SK-N-MC (cell line): Measurements from ENCODE around the gene COX4I2.

Experiments
- DNase-seq: peaks from one replicate; pipeline ENCODE4 v3.0.0-alpha.2; 2011; ENCODE audit warnings: low read depth, low spot score
- H3K27ac ChIP-seq: fragments of 200-600 bp; sonication (generic); 2 replicates; pipeline ENCODE4 v1.5.1; 2016; ENCODE audit warnings: mixed run types
- H3K36me3 ChIP-seq: fragments of 200-600 bp; sonication (generic); 2 replicates; pipeline ENCODE4 v1.6.1; 2017; ENCODE audit warnings: antibody characterized with exemption, low read length, mixed read lengths; ENCODE audit not compliant: insufficient read depth
- H3K4me3 ChIP-seq: fragments of 200-600 bp; sonication (generic); 2 replicates; pipeline ENCODE4 v1.5.1; 2016
- H3K9ac ChIP-seq: fragments of 200-600 bp; sonication (generic); 2 replicates; pipeline ENCODE4 v1.8.0; 2017; ENCODE audit warnings: mixed run types, mixed read lengths; ENCODE audit not compliant: insufficient read length
- H3K9me3 ChIP-seq: fragments of 200-600 bp; sonication (generic); 2 replicates; pipeline ENCODE4 v1.6.1; 2017; ENCODE audit warnings: low read depth, mild to moderate bottlenecking, antibody characterized with exemption, low read length, moderate library complexity, mixed read lengths
- EZH2 ChIP-seq: fragments of 200-600 bp; sonication (generic); IDR thresholded peaks from one replicate; pipeline ENCODE4 v1.6.1; 2017; ENCODE audit warnings: antibody characterized with exemption
- FOXP2 ChIP-seq: optimal IDR thresholded peaks from 2 replicates; pipeline ENCODE3; 2011; ENCODE audit warnings: mild to moderate bottlenecking, moderate library complexity; ENCODE audit not compliant: insufficient read depth; ENCODE audit errors: extremely low read length, control extremely low read depth
- POLR2AphosphoS5 ChIP-seq: IDR thresholded peaks from 2 replicates; pipeline ENCODE4 v1.6.1; 2012; ENCODE audit warnings: mild to moderate bottlenecking, low read depth, low read length, borderline replicate concordance

COX4I2 gene

GRCh38 chr20:31670371-31671228, 32.9 kb downstream of the COX4I2 start:
- H3K36me3 ChIP-seq: no peaks in the 10 kb centered on the region; the same call in 1 of the 2 replicates
- H3K9me3 ChIP-seq: no peaks in the 10 kb centered on the region
- no peak overlapping the region for H3K9ac ChIP-seq
- TF ChIP-seq FOXP2 (no peak), EZH2 (no peak), POLR2AphosphoS5 (no peak)
- H3K4me3 ChIP-seq: no peak overlapping the region
- H3K27ac ChIP-seq: no peak overlapping the region
- no peak for DNase-seq

- no peak overlapping the region for H3K4me3 ChIP-seq
- no peak overlapping the region for H3K9ac ChIP-seq
- no peak for DNase-seq
- no peaks in the 10 kb centered on the region for H3K36me3 ChIP-seq
- H3K9me3 ChIP-seq: no peaks in the 10 kb centered on the region
- TF ChIP-seq EZH2: no peak
- TF ChIP-seq FOXP2: no peak
- no peak for TF ChIP-seq POLR2AphosphoS5
- no peak overlapping the region for H3K27ac ChIP-seq
Measured at GRCh38 chr20:31671324-31671723, 33.6 kb downstream of the COX4I2 start.

GRCh38 chr20:31673435-31673834, 35.7 kb downstream of the COX4I2 start:
- no peak overlapping the region for H3K27ac ChIP-seq
- no peak for TF ChIP-seq FOXP2
- no peak for TF ChIP-seq POLR2AphosphoS5
- TF ChIP-seq EZH2: no peak
- H3K36me3 ChIP-seq: no peaks in the 10 kb centered on the region
- no peak for DNase-seq
- H3K9me3 ChIP-seq: no peaks in the 10 kb centered on the region
- no peak overlapping the region for H3K9ac ChIP-seq
- no peak overlapping the region for H3K4me3 ChIP-seq

GRCh38 chr20:31673943-31674463, 36.3 kb downstream of the COX4I2 start:
- Histone ChIP-seq H3K27ac (no peak overlapping the region; the same call in 1 of the 2 replicates), H3K4me3 (no peak overlapping the region), H3K9ac (no peak overlapping the region), H3K9me3 (no peaks in the 10 kb centered on the region), H3K36me3 (no peaks in the 10 kb centered on the region)
- TF ChIP-seq FOXP2 (no peak), POLR2AphosphoS5 (no peak), EZH2 (no peak)
- no peak for DNase-seq

- H3K36me3 ChIP-seq: no peaks in the 10 kb centered on the region
Measured at GRCh38 chr20:31674895-31675827, 37.4 kb downstream of the COX4I2 start.

GRCh38 chr20:31675828-31676608, 38.3 kb downstream of the COX4I2 start:
- H3K27ac ChIP-seq: no peak overlapping the region
- TF ChIP-seq EZH2: no peak
- no peak for TF ChIP-seq POLR2AphosphoS5
- TF ChIP-seq FOXP2: no peak
- no peaks in the 10 kb centered on the region for H3K9me3 ChIP-seq
- peak overlapping the region; percentile 73 for H3K4me3 ChIP-seq
- H3K36me3 ChIP-seq: no peaks in the 10 kb centered on the region
- no peak overlapping the region for H3K9ac ChIP-seq
- no peak for DNase-seq

More at GRCh38 chr20:31674895-31675827, 37.4 kb downstream of the COX4I2 start:
- TF ChIP-seq POLR2AphosphoS5: no peak
- TF ChIP-seq FOXP2: no peak
- TF ChIP-seq EZH2: no peak
- H3K9me3 ChIP-seq: no peaks in the 10 kb centered on the region
- peak overlapping the region; percentile 85 for H3K27ac ChIP-seq
- peak overlapping the region; percentile 51 for H3K9ac ChIP-seq
- H3K4me3 ChIP-seq: peak overlapping the region; percentile 73
- DNase-seq: peak; percentile 73

- Histone ChIP-seq H3K4me3 (no peak overlapping the region), H3K9ac (no peak overlapping the region), H3K36me3 (no peaks in the 10 kb centered on the region), H3K9me3 (no peaks in the 10 kb centered on the region), H3K27ac (no peak overlapping the region)
- TF ChIP-seq EZH2 (no peak), POLR2AphosphoS5 (no peak), FOXP2 (no peak)
- no peak for DNase-seq
Measured at GRCh38 chr20:31676609-31676989, 38.9 kb downstream of the COX4I2 start.
